Measurements from ENCODE around the gene TMED7.

The TMED7 gene

GRCh38 chr5:115579747-115580173 lies 46.1 kb downstream of the TMED7 start:
- DNase-seq (ENCODE audit: low read depth): no peak
- no peak overlapping the region for H3K4me3 ChIP-seq (ENCODE audit: control insufficient read depth, low read depth, low read length)
- TF ChIP-seq CTCF (IDR thresholded peaks at IDR 0.05; ENCODE audit: control insufficient read depth, insufficient read depth, low read depth, low read length, missing control alignments): no peak

- no peak for DNase-seq (ENCODE audit: low read depth)
- TF ChIP-seq CTCF (IDR thresholded peaks at IDR 0.05; ENCODE audit: control insufficient read depth, insufficient read depth, low read depth, low read length, missing control alignments): no peak
- no peak overlapping the region for H3K4me3 ChIP-seq (ENCODE audit: control insufficient read depth, low read depth, low read length)
Observed at GRCh38 chr5:115579216-115579615, 46.6 kb downstream of the TMED7 start.

- TF ChIP-seq CTCF (IDR thresholded peaks at IDR 0.05; ENCODE audit: control insufficient read depth, insufficient read depth, low read depth, low read length, missing control alignments): no peak
- H3K4me3 ChIP-seq (ENCODE audit: control insufficient read depth, low read depth, low read length): no peak overlapping the region
- DNase-seq (ENCODE audit: low read depth): no peak
Observed at GRCh38 chr5:115578657-115579056, 47.2 kb downstream of the TMED7 start.

- no peak overlapping the region for H3K4me3 ChIP-seq (ENCODE audit: control insufficient read depth, low read depth, low read length)
- no peak for TF ChIP-seq CTCF (IDR thresholded peaks at IDR 0.05; ENCODE audit: control insufficient read depth, insufficient read depth, low read depth, low read length, missing control alignments)
- DNase-seq (ENCODE audit: low read depth): no peak
Observed at GRCh38 chr5:115577741-115578140, 48.1 kb downstream of the TMED7 start.

- no peak for DNase-seq (ENCODE audit: low read depth)
- TF ChIP-seq CTCF (IDR thresholded peaks at IDR 0.05; ENCODE audit: control insufficient read depth, insufficient read depth, low read depth, low read length, missing control alignments): no peak
- no peak overlapping the region for H3K4me3 ChIP-seq (ENCODE audit: control insufficient read depth, low read depth, low read length)
Observed at GRCh38 chr5:115577329-115577728, 48.5 kb downstream of the TMED7 start.

- no peak overlapping the region for H3K4me3 ChIP-seq (ENCODE audit: control insufficient read depth, low read depth, low read length)
- no peak for DNase-seq (ENCODE audit: low read depth)
- TF ChIP-seq CTCF (IDR thresholded peaks at IDR 0.05; ENCODE audit: control insufficient read depth, insufficient read depth, low read depth, low read length, missing control alignments): no peak
Observed at GRCh38 chr5:115575167-115576070, 50.4 kb downstream of the TMED7 start.

All from AG09309 (cell line).